GM12878 (cell line): ENCODE data around the gene KTN1. TPM values are rescaled to one million over a fixed set of nuclear protein-coding genes. Genes with fewer than 3 reads are reported as not detected.

ENCODE experiments used
- ATAC-seq: fragments of 200-7000 bp; cut with Tn5 transposase; 3 replicates; pipeline ENCODE4 v1.9.1; 2020; ENCODE audit warnings: mild to moderate bottlenecking, moderate library complexity
- BruUV-seq: library from RNA; stranded (reverse); fragments of 400-500 nt; replicated peaks from 2 replicates; lab custom pipeline; 2021; lab: Mats Ljungman, UMichigan
- CTCF ChIA-PET: fragments of 300-600 bp; sonication (Branson Sonifier 250); formaldehyde crosslinking; extraction: SDS; loops from one replicate; lab custom pipeline; 2021; ENCODE audit warnings: inconsistent platforms; lab: Yijun Ruan, JAX
- POLR2A ChIA-PET: fragments of 350-600 bp; formaldehyde crosslinking; extraction: SDS; loops from one replicate; lab custom pipeline; 2021; ENCODE audit warnings: inconsistent platforms; lab: Charles Lee
- RAD21 ChIA-PET: fragments of 300-600 bp; sonication (Branson Sonifier 250); formaldehyde crosslinking; loops from one replicate; lab custom pipeline; 2023; ENCODE audit warnings: antibody characterized with exemption; ENCODE audit not compliant: unreplicated experiment; lab: Charles Lee
- SMC1A ChIA-PET: fragments of 300-600 bp; sonication (Branson Sonifier 250); formaldehyde crosslinking; loops from one replicate; lab custom pipeline; 2023; ENCODE audit not compliant: unreplicated experiment, uncharacterized antibody; lab: Charles Lee
- DNase-seq: peaks from one replicate; pipeline ENCODE4 v3.0.0-alpha.2; 2011; ENCODE audit warnings: low read depth, low spot score
- FAIRE-seq: peaks from 3 replicates; lab custom pipeline; 2011; peaks lifted over from hg19 to GRCh38; lab: Jason Lieb, UNC
- H2AFZ ChIP-seq: 2 replicates; pipeline ENCODE4 v1.6.0; 2011; ENCODE audit warnings: low read depth, low read length, control low read depth; ENCODE audit not compliant: control insufficient read depth
- H3K27ac ChIP-seq: 2 replicates; pipeline ENCODE4 v1.5.1; 2011; ENCODE audit warnings: control low read depth; ENCODE audit not compliant: control insufficient read depth, insufficient read depth
- H3K27me3 ChIP-seq, 2 experiments: replicated peaks in 1 of 2; 2 replicates each; pipeline versions ENCODE4 v1.6.0 to v1.6.1; 2011; ENCODE audit warnings: low read length in 1 of 2; ENCODE audit not compliant: control insufficient read depth in 2 of 2, insufficient read depth in 2 of 2
- H3K36me3 ChIP-seq, 2 experiments: 2 replicates each; pipeline ENCODE4 v1.5.1; 2011; ENCODE audit warnings: low read length in 1 of 2; ENCODE audit not compliant: control insufficient read depth in 2 of 2, insufficient read depth in 2 of 2
- H3K4me1 ChIP-seq: 2 replicates; pipeline ENCODE4 v1.6.1; 2011; ENCODE audit warnings: mild to moderate bottlenecking, low read length, moderate library complexity, mixed read lengths; ENCODE audit not compliant: control insufficient read depth, insufficient read depth
- H3K4me2 ChIP-seq: 2 replicates; pipeline ENCODE4 v1.6.0; 2011; ENCODE audit warnings: control low read depth; ENCODE audit not compliant: control insufficient read depth, insufficient read depth
- H3K4me3 ChIP-seq: fragments of 200-600 bp; sonication (generic); 2 replicates; pipeline ENCODE4 v1.5.1; 2016
- H3K79me2 ChIP-seq: 2 replicates; pipeline ENCODE4 v1.6.0; 2011; ENCODE audit warnings: low read length; ENCODE audit not compliant: control insufficient read depth, insufficient read depth
- H3K9ac ChIP-seq: 2 replicates; pipeline ENCODE4 v1.8.0; 2011; ENCODE audit warnings: low read length, control low read depth, mixed read lengths; ENCODE audit not compliant: control insufficient read depth, insufficient read depth
- H3K9me3 ChIP-seq: replicated peaks from 3 replicates; pipeline ENCODE4 v1.5.1; 2011; ENCODE audit warnings: mild to moderate bottlenecking, low read length; ENCODE audit not compliant: control insufficient read depth, insufficient read depth
- H4K20me1 ChIP-seq: 2 replicates; pipeline ENCODE4 v1.6.0; 2011; ENCODE audit not compliant: control insufficient read depth, insufficient read depth
- CBFB ChIP-seq: IDR thresholded peaks from 2 replicates; pipeline ENCODE4 v1.6.1; 2016; ENCODE audit warnings: antibody characterized with exemption, low read depth
- CREM ChIP-seq: IDR thresholded peaks from 2 replicates; pipeline ENCODE4 v1.6.1; 2014; ENCODE audit warnings: antibody characterized with exemption, low read depth
- IRF5 ChIP-seq: fragments of 450-650 bp; IDR thresholded peaks from 2 replicates; pipeline ENCODE4 v1.6.1; 2017; ENCODE audit warnings: borderline replicate concordance
- KAT2A ChIP-seq: conservative IDR thresholded peaks from 2 replicates; pipeline ENCODE4 v1.6.1; 2011; ENCODE audit warnings: low read depth, low read length; ENCODE audit not compliant: control insufficient read depth
- MEF2A ChIP-seq: IDR thresholded peaks from 2 replicates; pipeline ENCODE4 v1.6.1; 2011; ENCODE audit warnings: low read depth, mild to moderate bottlenecking, low read length, moderate library complexity; ENCODE audit not compliant: insufficient read depth
- MLLT1 ChIP-seq: fragments of 450-650 bp; IDR thresholded peaks from 2 replicates; pipeline ENCODE4 v1.6.1; 2016; ENCODE audit warnings: mild to moderate bottlenecking
- MTA3 ChIP-seq: IDR thresholded peaks from 2 replicates; pipeline ENCODE4 v1.6.1; 2012; ENCODE audit warnings: low read length, inconsistent platforms, borderline replicate concordance
- NR2C1 ChIP-seq: fragments of 450-650 bp; IDR thresholded peaks from 2 replicates; pipeline ENCODE4 v1.6.1; 2017; ENCODE audit warnings: antibody characterized with exemption, mild to moderate bottlenecking, moderate library complexity
- POLR2A ChIP-seq: IDR thresholded peaks from 2 replicates; pipeline ENCODE4 v1.6.1; 2011; ENCODE audit warnings: low read depth, mild to moderate bottlenecking, low read length
- POU2F2 ChIP-seq: IDR thresholded peaks from 3 replicates; pipeline ENCODE4 v1.6.1; 2011; ENCODE audit warnings: low read depth, mild to moderate bottlenecking, low read length, borderline replicate concordance
- RBBP5 ChIP-seq: fragments of 200-600 bp; sonication (generic); conservative IDR thresholded peaks from 2 replicates; pipeline ENCODE4 v1.6.1; 2016
- RUNX3 ChIP-seq: IDR thresholded peaks from 2 replicates; pipeline ENCODE4 v1.6.1; 2012; ENCODE audit warnings: low read length, inconsistent platforms
- SMAD5 ChIP-seq: IDR thresholded peaks from 2 replicates; pipeline ENCODE4 v1.6.1; 2016; ENCODE audit warnings: antibody characterized with exemption, low read depth
- SREBF1 ChIP-seq: IDR thresholded peaks from 2 replicates; pipeline ENCODE4 v1.6.1; 2012; ENCODE audit warnings: mild to moderate bottlenecking, low read length
- SUPT20H ChIP-seq: IDR thresholded peaks from 2 replicates; pipeline ENCODE4 v1.6.1; 2011; ENCODE audit warnings: low read depth, mild to moderate bottlenecking, low read length, moderate library complexity, borderline replicate concordance; ENCODE audit not compliant: control insufficient read depth
- SUZ12 ChIP-seq: fragments of 200-600 bp; sonication (generic); IDR thresholded peaks from one replicate; pipeline ENCODE4 v1.6.1; 2018; ENCODE audit warnings: antibody characterized with exemption, mild to moderate bottlenecking; ENCODE audit not compliant: unreplicated experiment
- TBL1XR1 ChIP-seq: IDR thresholded peaks from 2 replicates; pipeline ENCODE4 v1.6.1; 2012; ENCODE audit warnings: low read depth, low read length, improper control_type of control experiment
- in situ Hi-C: fragments of 300-500 bp; cut with MboI; formaldehyde crosslinking; loops from 9 replicates; pipeline ENCODE4 v1.14.3; 2018; ENCODE audit warnings: mixed read lengths
- intact Hi-C: fragments of 100-400 bp; cut with micrococcal nuclease; formaldehyde crosslinking; loops from one replicate; pipeline ENCODE4 v1.14.2; 2022; ENCODE audit not compliant: unreplicated experiment
- polyA plus RNA-seq, 11 experiments: library from polyadenylated mRNA; depleted of rRNA in 4 of 11; unstranded in 6 of 11; stranded (reverse) in 5 of 11; fragments of >200 nt; fragmentation: Nextera tagmentation in 4 of 11; fragmentation: Illumina TruSeq in 1 of 11; extraction: Ambion mirVana in 4 of 11; extraction: Trizol in 1 of 11; gene quantifications; 1 replicate in 1 of 11; 2 replicates in 10 of 11; pipeline versions ENCODE4 v1.2.1 to v1.2.3, GENCODE V29; 2011 to 2016; ENCODE audit warnings: inconsistent platforms in 2 of 11, missing spikeins in 2 of 11, low read depth in 1 of 11
- total RNA-seq, 4 experiments: library from RNA; depleted of rRNA in 3 of 4; stranded (reverse); fragments of >200 nt in 3 of 4; fragmentation: Illumina TruSeq in 1 of 4; extraction: Trizol in 1 of 4; gene quantifications; 2 replicates each; pipeline versions ENCODE4 v1.2.1 to v1.2.3, GENCODE V29; 2013 to 2021

KTN1 gene
- total and polyA plus RNA-seq, 10 of the 15 experiments (the other 5 are each of a cell fraction or from before 2014, with no cell fraction given), result 50.6 to 154 (median 84.2) TPM

DNA sequence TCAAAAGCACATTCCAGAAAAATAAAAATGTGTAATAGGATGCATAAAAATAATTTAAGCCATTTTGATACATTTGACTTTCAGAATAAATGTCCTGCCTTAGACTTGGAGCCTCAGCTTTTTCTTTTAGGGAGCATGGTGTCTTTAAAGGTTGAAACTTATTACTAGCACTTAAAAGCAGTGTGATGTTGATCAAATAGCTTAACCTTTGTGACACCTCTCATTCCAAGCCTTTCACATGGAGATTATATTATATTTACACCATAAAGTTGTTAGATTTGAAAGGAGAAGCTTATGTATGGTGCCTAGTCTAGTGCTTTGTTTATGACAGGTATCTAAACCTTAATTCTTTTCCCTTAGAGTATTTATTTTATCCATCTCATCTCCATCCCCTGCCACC, 61.9 kb downstream of the KTN1 start:
- H3K79me2 ChIP-seq, result no peaks in the 10 kb centered on the region
- H3K9me3 ChIP-seq, result no peaks in the 10 kb centered on the region
- no peaks in the 10 kb centered on the region for H3K4me1 ChIP-seq
- H3K4me3 ChIP-seq, result no peak overlapping the region
- FAIRE-seq, result no peak
- ChIA-PET SMC1A (interaction anchor here (0.8 to 2.4 kb wide), 9 partner anchors 8 to 198 kb away, joined by 3 to 7 read pairs (median 3); no protein-coding TSS in a partner anchor), CTCF (interaction anchor here (0.6 to 1.9 kb wide), 2 partner anchors 55 to 196 kb away, joined by 3 to 13 read pairs; no protein-coding TSS in a partner anchor), RAD21 (interaction anchor here (0.8 to 0.9 kb wide), 2 partner anchors 22 to 196 kb away, joined by 3 read pairs; no protein-coding TSS in a partner anchor), POLR2A (interaction anchor here (0.5 to 1.2 kb wide), 2 partner anchors 19 to 62 kb away, joined by 3 to 4 read pairs; no protein-coding TSS in a partner anchor)
- H2AFZ ChIP-seq, result no peak overlapping the region
- H3K27me3 ChIP-seq, result no peaks in the 10 kb centered on the region
- H3K9ac ChIP-seq, result no peak overlapping the region
- intact Hi-C loops, result no loop called here
- TF ChIP-seq TBL1XR1, result no peak
- no peak for TF ChIP-seq CREM
- TF ChIP-seq SREBF1, result no peak
- no peak for TF ChIP-seq POU2F2
- TF ChIP-seq MTA3, result no peak
- no peak for TF ChIP-seq MEF2A
- no peak for TF ChIP-seq RBBP5
- no peak for TF ChIP-seq POLR2A
- TF ChIP-seq KAT2A, result no peak
- no peak for TF ChIP-seq RUNX3
- no peak for TF ChIP-seq SUZ12
- no peak for TF ChIP-seq SMAD5
- TF ChIP-seq MLLT1, result no peak
- TF ChIP-seq SUPT20H, result no peak
- TF ChIP-seq IRF5, result no peak
- no peak for TF ChIP-seq CBFB
- no peak for TF ChIP-seq NR2C1
- peaks cover 0 to 14% of the 10 kb centered on the region in 2 experiments; a peak in 3 of 4 replicates for H3K36me3 ChIP-seq
- BruUV-seq, result no TSS peak
- in situ Hi-C loops, result no loop called here
- no peak for ATAC-seq
- H3K27ac ChIP-seq, result no peak overlapping the region
- no peak for DNase-seq
- no peaks in the 10 kb centered on the region for H4K20me1 ChIP-seq
- no peak overlapping the region for H3K4me2 ChIP-seq
